Stimulated activated CD4-positive, alpha-beta T cell treated with anti-CD3 and anti-CD28 coated beads, Interleukin-2, amount 100 ng/mL, for 4 hours (primary cell): ENCODE data around the gene COL4A2.
"Not testable (repeated sequence)": the region's sequence is repeated elsewhere in the genome, so short reads cannot be mapped to it uniquely, and the experiment has no call there.

Experiments
- DNase-seq: peaks from one replicate; pipeline ENCODE4 v3.0.0-alpha.2; 2020; ENCODE audit warnings: low read depth

COL4A2 gene

DNA sequence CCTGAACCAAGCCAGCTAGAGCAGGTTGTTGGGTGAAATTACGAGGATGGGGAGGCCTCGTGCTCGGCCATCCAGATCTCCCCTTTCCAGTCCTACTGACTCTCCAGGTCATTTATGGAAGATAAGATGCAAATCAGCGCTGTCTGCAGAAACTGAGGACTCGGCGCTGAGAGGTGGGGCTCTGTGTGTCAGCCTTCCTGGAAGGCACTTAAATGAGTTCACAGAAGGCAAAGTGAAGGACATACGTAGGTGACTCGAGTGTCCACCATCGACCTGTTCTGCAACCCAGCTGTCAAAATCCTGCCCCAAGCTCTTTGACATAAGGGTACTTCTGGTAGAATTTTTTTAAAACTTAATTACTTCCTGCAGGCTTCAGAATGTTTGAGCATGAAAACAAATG lies 168.0 kb downstream of the COL4A2 start:
- DNase-seq, result no peak

GRCh38 chr13:110475550-110476219 lies 168.6 kb downstream of the COL4A2 start:
- no peak for DNase-seq

- no peak for DNase-seq
Observed at GRCh38 chr13:110476220-110476617, 169.1 kb downstream of the COL4A2 start.

DNA sequence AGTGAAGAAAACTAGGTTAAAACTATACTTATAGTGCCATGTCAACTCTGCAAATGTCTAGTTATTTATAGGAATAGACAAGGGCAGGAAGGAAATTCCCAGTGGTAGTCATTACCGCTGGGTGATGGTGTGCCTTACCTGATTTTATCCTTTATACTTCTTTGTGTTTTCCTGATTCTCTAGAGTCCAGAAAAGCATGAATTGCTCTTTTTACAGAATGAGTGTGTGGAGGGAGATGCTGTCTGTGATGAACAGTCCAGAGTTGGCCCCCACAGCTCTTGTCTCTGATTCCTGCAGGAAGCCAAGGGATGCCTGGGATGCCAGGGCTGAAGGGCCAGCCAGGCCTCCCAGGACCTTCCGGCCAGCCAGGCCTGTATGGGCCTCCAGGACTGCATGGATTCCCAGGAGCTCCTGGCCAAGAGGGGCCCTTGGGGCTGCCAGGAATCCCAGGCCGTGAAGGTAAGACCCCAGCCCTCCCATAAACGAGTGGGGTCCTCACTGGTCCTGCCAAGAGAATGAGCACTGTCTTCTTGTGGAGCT lies 170.7 kb downstream of the COL4A2 start:
- DNase-seq, result no peak

GRCh38 chr13:110478405-110479214 lies 171.5 kb downstream of the COL4A2 start:
- DNase-seq, result no peak

- no peak for DNase-seq
Observed at GRCh38 chr13:110479215-110479545, 172.1 kb downstream of the COL4A2 start.

DNA sequence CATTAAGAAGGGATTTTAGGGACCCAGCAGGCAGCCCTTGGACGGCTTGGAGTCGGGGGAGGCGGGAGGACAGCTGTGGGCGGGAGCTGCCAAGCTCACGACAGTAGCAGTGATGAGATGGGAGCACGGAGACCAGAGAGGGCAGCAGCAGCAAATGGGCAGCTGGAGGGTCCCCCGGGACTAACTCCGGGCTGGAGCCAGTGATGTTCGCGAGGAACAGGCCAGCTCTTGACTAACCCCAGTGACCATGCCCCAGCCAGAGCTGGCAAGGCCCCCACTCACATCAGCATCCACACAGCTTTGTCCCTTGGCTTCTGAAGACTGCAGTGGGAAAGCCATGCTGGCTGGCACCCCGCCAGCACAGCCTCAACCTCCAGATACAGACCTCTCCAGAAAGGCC lies 172.6 kb downstream of the COL4A2 start:
- DNase-seq, result no peak

DNA sequence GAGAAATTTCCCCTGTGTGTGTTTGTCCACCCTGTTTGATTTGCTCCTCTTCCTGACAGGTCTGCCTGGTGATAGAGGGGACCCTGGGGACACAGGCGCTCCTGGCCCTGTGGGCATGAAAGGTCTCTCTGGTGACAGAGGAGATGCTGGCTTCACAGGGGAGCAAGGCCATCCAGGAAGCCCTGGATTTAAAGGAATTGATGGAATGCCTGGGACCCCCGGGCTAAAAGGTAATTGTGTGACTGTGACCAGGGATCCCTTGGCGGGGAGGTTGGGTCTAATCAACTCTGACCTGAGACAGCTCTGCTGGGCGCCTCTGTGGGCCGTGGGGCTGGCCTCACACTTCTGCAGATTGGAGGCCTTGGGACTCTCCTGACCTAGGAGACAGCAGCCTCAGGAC lies 173.1 kb downstream of the COL4A2 start:
- DNase-seq, result no peak

- DNase-seq, result no peak
Observed at GRCh38 chr13:110483386-110483968, 176.4 kb downstream of the COL4A2 start.

- DNase-seq, result no peak
Observed at GRCh38 chr13:110484290-110485048, 177.4 kb downstream of the COL4A2 start.

GRCh38 chr13:110485604-110486003 lies 178.5 kb downstream of the COL4A2 start:
- DNase-seq, result no peak

- no peak for DNase-seq
Observed at GRCh38 chr13:110486061-110486715, 179.1 kb downstream of the COL4A2 start.

DNA sequence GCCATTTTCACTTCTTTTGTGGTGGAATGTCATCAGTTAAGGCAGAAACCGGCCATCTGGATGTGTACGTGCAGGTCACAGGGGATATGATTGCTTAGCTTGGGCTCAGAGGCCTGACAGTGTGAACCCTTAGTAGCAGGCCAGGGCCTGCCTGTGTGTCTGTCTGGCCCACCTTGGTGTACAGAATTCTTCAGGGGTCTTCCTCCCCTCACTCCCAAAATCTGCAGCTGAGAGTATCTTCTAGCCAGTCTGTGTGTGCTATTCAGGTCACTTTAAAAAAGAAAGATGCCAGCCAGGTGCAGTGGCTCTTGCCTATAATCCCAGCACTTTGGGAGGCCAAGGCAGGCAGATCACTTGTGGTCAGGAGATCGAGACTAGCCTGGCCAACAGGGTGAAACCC lies 179.8 kb downstream of the COL4A2 start:
- DNase-seq, result not testable (repeated sequence)

DNA sequence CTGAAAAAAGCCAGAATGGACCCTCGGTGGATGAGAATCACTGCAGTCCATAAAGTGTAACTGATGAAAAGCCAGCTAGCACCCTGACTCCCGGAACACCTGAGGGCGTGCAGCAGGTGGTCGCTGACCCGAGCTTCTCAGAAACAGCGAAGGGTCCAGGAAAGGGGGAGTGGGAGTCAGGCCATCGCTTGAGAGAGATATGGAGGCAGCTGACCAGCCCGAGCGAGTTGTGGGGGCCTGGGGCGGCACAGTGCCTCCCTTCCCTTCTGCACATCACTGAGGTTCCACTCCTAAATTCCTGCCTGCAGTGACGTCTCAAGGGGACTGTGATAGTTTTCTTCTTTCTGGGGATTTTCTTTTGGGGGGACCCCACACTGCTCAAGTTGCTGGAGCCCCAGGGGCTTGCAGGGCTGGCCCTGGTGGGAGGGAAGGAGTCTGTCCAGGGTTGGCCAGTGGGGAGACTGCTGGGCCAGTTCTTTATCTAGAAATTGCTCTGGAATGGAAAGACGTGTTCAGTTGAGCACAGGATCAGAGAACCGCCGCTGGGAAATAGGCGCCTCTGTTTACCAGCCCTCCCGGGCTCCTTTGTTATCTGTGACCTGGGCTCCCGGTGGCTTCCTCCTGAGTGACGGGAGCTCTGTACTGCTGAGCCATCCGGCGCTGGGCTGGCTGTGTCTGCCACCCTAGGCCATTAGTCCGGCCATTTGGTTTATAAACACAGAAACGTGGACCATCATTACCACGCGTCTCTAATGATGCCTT lies 183.1 kb downstream of the COL4A2 start:
- DNase-seq, result no peak

DNA sequence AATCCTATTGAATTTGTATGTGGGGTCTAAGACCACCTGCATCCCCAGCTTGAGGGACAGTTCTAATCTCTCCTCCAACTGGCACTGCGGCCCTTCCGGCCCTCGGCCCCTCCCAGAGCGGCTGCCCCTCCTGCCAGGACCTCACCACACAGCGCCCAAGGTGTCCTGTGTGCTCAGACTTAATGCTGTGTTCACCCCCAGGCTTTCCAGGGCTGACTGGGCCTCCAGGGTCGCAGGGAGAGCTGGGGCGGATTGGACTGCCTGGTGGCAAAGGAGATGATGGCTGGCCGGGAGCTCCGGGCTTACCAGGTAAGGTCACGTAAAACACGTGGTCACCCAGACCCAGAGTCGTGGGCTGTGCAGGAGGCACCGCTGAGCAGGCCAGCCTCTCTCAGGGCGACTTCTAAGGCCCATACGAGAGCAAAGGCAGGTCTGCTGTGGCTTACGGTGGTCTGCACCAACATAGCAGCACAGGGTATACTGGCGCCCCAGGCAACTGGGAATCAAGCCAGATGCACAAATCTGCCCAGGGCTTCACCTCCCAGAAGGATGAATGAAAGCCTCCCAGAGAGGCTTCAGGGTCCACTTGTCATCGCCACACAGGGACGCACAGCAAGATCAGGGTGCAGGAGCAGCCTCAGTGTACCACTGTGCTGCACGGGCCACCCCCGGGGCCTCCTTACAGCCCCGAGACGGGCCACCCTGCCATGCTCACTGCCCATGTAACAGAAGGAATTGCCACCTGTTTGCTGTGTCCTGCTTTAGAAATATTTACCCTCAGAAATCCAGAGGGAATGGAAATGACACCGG lies 185.0 kb downstream of the COL4A2 start:
- no peak for DNase-seq

DNA sequence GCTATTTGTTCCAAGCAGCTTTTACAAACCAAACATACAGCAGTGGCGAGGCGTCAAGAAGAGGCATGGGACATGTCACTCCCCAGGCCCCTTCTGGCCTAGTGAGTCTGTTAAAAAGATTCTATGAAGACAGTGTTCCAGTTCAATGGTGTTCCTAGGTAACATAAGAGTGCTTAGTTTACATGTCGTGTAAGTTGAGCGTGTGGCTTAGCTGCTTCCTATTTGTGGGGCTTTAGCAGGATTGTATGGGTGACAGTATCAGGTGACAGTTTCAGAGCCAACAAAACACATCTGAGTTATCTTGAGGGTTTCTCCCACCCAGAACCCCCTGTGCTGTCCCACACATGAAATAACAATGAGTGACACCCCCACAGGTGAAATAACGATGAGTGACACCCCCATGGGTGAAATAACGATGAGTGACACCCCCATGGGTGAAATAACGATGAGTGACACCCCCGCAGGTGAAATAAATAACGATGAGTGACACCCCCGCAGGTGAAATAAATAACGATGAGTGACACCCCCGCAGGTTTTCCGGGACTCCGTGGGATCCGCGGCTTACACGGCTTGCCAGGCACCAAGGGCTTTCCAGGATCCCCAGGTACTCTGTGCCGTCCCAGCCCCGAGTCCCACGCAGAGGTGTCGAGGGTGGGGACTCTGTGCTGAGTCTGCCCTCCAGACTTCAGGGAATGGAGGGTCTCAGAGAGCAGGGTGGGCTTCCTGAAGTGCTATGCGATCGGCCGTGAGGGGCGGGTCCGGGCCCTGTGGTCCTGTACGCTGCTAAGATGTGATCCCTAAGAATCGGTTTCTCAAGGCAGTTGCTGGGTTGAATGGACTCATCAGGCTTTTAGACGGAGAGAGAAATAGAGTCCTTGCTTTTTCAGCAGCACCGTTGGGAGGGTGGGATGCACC lies 185.9 kb downstream of the COL4A2 start:
- DNase-seq, result no peak

GRCh38 chr13:110493613-110494012 lies 186.5 kb downstream of the COL4A2 start:
- no peak for DNase-seq

DNA sequence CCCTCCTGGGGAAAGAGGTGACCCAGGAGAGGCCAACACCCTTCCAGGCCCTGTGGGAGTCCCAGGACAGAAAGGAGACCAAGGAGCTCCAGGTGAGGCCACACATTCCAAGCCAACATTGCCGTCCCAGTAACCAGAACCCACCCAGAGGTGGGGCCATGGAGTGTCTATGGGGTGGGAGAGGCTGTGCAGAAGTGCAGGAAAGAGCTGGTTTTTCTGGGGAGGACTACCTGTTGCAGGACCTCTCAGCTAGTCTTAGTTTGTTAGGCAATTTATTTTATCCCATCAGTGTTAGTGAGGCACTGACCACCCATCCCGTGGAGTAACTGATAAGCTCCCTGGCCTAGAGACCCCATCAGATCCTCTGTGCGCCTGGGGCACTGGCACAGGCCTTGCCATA lies 188.3 kb downstream of the COL4A2 start:
- no peak for DNase-seq

DNA sequence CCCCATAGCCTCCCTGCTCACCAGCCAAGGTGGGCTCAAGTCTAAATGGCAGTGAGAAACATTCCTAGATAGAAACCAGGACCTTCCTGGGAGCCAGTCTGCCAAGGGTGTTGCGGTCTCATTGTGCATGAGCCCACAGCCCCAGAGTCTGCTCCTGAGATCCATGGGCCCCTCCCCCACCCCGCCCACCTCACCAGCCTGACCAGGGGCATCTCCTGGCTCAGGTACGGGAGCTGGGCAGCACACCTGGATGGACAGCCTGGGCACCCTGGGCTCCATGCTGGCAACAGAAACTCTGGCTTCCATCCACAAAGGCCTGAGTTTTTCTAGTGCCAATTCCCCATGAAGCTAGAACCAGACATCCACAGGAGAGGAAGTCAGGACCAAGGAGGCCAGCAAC lies 188.8 kb downstream of the COL4A2 start:
- DNase-seq, result no peak
